Chondrocyte (in vitro differentiated cells): ENCODE measurements around the gene RBBP8. TPM values are rescaled to one million over a fixed set of nuclear protein-coding genes. Genes with fewer than 3 reads are reported as not detected.
A peak's percentile ranks its signal among the peaks of the same experiment; 100 is the strongest.

Source experiments
- DNase-seq: peaks from one replicate; pipeline ENCODE4 v3.0.0; 2021; ENCODE audit warnings: mixed read lengths, low spot score
- H3K27ac Mint-ChIP-seq: one replicate; pipeline ENCODE4 v1.8.0; 2021; ENCODE audit warnings: mild to moderate bottlenecking, moderate library complexity, mixed read lengths; ENCODE audit not compliant: unreplicated experiment
- H3K27me3 Mint-ChIP-seq: 2 replicates; pipeline ENCODE4 v1.8.0; 2021; ENCODE audit warnings: low read depth, mixed read lengths
- H3K36me3 Mint-ChIP-seq: 2 replicates; pipeline ENCODE4 v1.8.0; 2021; ENCODE audit warnings: low read depth, mixed read lengths
- H3K4me1 Mint-ChIP-seq: 2 replicates; pipeline ENCODE4 v1.8.0; 2021; ENCODE audit warnings: low read depth, mild to moderate bottlenecking, mixed read lengths
- H3K4me3 Mint-ChIP-seq: one replicate; pipeline ENCODE4 v1.8.0; 2021; ENCODE audit warnings: mild to moderate bottlenecking, moderate library complexity, mixed read lengths; ENCODE audit not compliant: unreplicated experiment
- H3K9me3 Mint-ChIP-seq: 2 replicates; pipeline ENCODE4 v1.8.0; 2021; ENCODE audit warnings: low read depth, mixed read lengths
- total RNA-seq: library from RNA; stranded (reverse); gene quantifications from 3 replicates; pipeline ENCODE4 v1.2.1, GENCODE V29; 2021
- TF ChIP-seq, protein P1 (sequence below): fragments of 200-600 bp; sonication (generic); IDR thresholded peaks from 2 replicates; pipeline ENCODE4 v1.5.0; 2021; ENCODE audit warnings: antibody characterized with exemption, mild to moderate bottlenecking, moderate library complexity

Gene RBBP8
- total RNA-seq, 1 donor from 2014 or later = 24.7 TPM

DNA sequence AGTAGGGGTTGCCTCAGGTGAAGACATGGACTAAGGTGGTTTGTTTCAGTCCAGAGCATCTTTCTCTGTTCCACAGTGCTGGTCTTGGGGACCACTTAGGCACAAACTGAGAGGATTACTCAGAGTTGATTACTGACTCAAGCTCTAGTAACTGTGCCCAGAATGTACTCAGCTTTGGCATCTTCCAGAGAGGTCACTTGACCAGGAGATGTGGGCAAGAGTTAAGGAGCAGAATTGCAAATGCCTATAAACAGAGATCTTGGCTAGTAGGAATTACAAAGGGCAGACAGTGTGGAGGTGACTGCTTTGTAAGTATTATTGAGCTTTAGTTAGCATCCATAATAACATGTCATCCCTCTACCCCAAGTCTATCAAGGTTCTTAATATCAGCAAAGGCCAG is 109.0 kb downstream of the RBBP8 start:
- Mint-ChIP-seq H3K4me1 (peaks cover 8% of the 10 kb centered on the region), H3K9me3 (peaks cover 7% of the 10 kb centered on the region), H3K36me3 (no peaks in the 10 kb centered on the region), H3K4me3 (no peak overlapping the region), H3K27me3 (no peaks in the 10 kb centered on the region), H3K27ac (no peak overlapping the region)
- TF ChIP-seq, protein P1, sequence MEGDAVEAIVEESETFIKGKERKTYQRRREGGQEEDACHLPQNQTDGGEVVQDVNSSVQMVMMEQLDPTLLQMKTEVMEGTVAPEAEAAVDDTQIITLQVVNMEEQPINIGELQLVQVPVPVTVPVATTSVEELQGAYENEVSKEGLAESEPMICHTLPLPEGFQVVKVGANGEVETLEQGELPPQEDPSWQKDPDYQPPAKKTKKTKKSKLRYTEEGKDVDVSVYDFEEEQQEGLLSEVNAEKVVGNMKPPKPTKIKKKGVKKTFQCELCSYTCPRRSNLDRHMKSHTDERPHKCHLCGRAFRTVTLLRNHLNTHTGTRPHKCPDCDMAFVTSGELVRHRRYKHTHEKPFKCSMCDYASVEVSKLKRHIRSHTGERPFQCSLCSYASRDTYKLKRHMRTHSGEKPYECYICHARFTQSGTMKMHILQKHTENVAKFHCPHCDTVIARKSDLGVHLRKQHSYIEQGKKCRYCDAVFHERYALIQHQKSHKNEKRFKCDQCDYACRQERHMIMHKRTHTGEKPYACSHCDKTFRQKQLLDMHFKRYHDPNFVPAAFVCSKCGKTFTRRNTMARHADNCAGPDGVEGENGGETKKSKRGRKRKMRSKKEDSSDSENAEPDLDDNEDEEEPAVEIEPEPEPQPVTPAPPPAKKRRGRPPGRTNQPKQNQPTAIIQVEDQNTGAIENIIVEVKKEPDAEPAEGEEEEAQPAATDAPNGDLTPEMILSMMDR = no peak
- no peak for DNase-seq

DNA sequence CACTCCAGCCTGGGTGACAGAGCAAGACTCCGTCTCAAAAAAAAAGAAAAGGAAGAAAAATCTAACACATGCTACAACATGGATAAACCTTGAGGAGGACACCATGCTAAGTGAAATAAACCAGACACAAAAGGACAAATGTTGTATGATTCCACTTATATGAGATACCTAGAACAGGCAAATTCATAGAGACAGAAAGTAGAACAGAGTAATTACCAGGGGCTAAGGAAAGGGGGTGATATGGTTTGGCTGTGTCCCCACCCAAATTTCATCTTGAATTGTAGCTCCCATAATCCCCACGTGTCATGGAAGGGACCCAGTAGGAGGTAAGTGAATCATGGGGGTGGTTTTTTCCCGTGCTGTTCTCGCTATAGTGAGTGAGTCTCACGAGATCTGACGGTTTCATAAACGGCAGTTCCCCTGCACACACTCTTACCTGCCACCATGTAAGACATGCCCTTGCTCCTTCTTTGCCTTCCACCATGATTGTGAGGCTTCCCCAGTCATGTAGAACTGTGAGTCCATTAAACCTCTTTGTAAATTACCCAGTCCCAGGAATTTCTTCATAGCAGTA is 110.8 kb downstream of the RBBP8 start:
- peaks cover 7% of the 10 kb centered on the region for H3K9me3 Mint-ChIP-seq
- no peaks in the 10 kb centered on the region for H3K36me3 Mint-ChIP-seq
- TF ChIP-seq, protein P1 = no peak
- DNase-seq = no peak
- no peaks in the 10 kb centered on the region for H3K27me3 Mint-ChIP-seq
- peaks cover 2% of the 10 kb centered on the region for H3K4me1 Mint-ChIP-seq
- no peak overlapping the region for H3K27ac Mint-ChIP-seq
- H3K4me3 Mint-ChIP-seq = no peak overlapping the region

DNA sequence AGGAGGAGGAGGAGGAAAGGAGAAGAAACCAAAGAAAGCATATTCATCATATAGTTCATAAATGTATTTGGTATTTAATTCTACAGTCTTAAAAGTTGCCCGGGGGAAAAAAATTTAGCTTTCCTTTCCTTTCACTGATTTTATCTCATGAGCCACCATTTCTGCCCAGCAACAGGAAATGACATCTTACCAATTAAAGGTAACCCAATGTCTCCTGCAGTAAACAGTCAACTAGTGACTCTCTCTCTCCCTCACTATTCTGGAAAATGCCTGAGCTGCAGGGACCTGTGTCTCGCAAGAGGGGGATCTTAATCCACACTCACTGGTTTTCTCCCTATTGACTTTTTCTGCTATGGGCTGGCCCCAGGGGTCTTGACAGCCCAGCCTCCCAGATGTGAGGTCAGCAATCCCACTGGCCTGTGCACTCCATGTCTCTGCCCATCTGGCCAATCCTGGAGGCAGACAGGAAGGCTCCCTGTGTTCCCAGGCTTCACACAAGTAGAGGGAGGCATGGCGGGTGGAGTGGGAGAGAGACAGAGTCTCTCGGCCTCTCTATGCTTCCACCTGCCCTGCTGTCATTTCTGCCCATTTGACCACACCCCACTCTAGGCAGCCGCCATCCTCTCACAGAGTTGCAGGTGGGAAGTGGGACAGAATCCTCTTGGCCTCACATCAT is 116.7 kb downstream of the RBBP8 start:
- Mint-ChIP-seq H3K4me3 (no peak overlapping the region), H3K36me3 (no peaks in the 10 kb centered on the region), H3K4me1 (peaks cover 6% of the 10 kb centered on the region), H3K27ac (no peak overlapping the region), H3K27me3 (no peaks in the 10 kb centered on the region), H3K9me3 (no peaks in the 10 kb centered on the region)
- DNase-seq = no peak
- TF ChIP-seq, protein P1 = no peak

DNA sequence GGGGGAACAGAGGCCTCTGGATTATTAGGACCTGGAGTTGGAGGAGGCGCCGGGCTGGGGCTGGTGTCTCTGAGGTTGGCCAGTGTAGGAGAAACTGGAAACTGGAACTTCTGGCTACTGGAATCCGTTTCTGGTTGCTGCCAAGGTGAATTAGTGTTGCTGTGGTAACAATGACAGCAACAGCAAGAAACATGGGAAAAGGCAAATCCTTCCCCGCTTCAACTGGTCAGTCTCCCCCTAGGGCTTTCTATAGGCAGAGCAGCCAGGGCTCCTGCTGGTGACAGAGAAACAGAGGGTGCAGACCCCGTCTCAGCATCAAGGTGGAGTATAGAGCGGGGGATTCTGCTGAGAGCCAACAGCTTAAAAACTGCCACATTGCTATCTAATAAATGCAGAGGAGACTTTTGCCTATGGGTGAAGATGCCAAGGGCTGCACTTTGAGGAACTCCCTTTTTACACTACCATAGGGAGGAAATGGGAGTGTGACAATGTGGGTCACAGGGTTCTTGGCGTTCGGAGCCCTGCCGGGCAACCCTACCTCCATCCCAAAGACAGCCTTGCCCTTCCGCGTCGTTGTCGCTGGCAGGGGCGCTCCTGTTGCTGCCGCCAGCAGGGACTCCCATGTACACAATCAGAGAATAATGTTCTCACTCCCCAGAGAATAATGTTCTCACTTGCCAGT is 120.8 kb downstream of the RBBP8 start:
- H3K27ac Mint-ChIP-seq = no peak overlapping the region
- no peak overlapping the region for H3K4me3 Mint-ChIP-seq
- H3K9me3 Mint-ChIP-seq = no peaks in the 10 kb centered on the region
- TF ChIP-seq, protein P1 = peak; percentile 69
- H3K4me1 Mint-ChIP-seq = peaks cover 18% of the 10 kb centered on the region
- DNase-seq = no peak
- H3K27me3 Mint-ChIP-seq = no peaks in the 10 kb centered on the region
- H3K36me3 Mint-ChIP-seq = no peaks in the 10 kb centered on the region

DNA sequence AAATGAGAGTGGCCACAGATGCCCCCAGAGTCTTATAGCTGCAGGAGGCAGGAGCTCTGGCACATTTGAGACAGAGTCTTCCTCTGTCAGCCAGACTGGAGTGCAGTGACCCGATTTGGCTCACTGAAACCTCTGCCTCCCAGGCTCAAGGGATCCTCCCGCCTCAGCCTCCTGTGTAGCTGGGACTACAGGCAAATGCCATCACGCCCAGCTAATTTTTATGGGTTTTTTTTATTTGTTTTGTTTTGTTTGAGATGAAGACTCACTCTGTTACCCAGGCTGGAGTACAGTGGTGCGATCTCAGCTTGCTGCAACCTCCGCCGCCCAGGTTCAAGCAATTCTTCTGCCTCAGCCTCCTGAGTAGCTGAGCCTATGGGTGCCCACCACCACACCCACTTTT is 121.4 kb downstream of the RBBP8 start:
- Mint-ChIP-seq H3K9me3 (no peaks in the 10 kb centered on the region), H3K27me3 (no peaks in the 10 kb centered on the region), H3K4me3 (no peak overlapping the region), H3K27ac (no peak overlapping the region), H3K4me1 (peaks cover 24% of the 10 kb centered on the region), H3K36me3 (no peaks in the 10 kb centered on the region)
- no peak for DNase-seq
- TF ChIP-seq, protein P1 = no peak
